GM21423 (cell line): Measurements from ENCODE around the gene KLHDC7B.
A peak's percentile ranks its signal among the peaks of the same experiment; 100 is the strongest.
"Not testable (repeated sequence)": the region's sequence is repeated elsewhere in the genome, so short reads cannot be mapped to it uniquely, and the experiment has no call there.

Experiments used
- ATAC-seq: cut with Tn5 transposase; IDR thresholded peaks from one replicate; pipeline ENCODE4 v1.9.1; 2021; ENCODE audit warnings: mild to moderate bottlenecking, moderate library complexity; ENCODE audit not compliant: unreplicated experiment

Gene KLHDC7B

GRCh38 chr22:50529416-50529896 is 16.2 kb upstream of the KLHDC7B start:
- ATAC-seq = no peak

GRCh38 chr22:50529897-50530579 is 15.7 kb upstream of the KLHDC7B start, which contains the start of gene TYMP:
Gene TYMP (minus strand): TSS chr22:50530012. CDS start chr22:50529709, 303 bp downstream.
- ATAC-seq = no peak

GRCh38 chr22:50530580-50530876 is 15.2 kb upstream of the KLHDC7B start:
- ATAC-seq = no peak

GRCh38 chr22:50530877-50531545 is 14.7 kb upstream of the KLHDC7B start:
- peak; percentile 25 for ATAC-seq

- ATAC-seq = no peak
Measured at GRCh38 chr22:50531546-50531961, 14.1 kb upstream of the KLHDC7B start.

- no peak for ATAC-seq
Measured at GRCh38 chr22:50531962-50532674, 13.6 kb upstream of the KLHDC7B start.

- ATAC-seq = no peak
Measured at GRCh38 chr22:50532824-50533796, 12.6 kb upstream of the KLHDC7B start.

- not testable (repeated sequence) for ATAC-seq
Measured at GRCh38 chr22:50533856-50534711, 11.6 kb upstream of the KLHDC7B start.

GRCh38 chr22:50535113-50535512 is 10.6 kb upstream of the KLHDC7B start:
- no peak for ATAC-seq

GRCh38 chr22:50536226-50536625 is 9.5 kb upstream of the KLHDC7B start:
- ATAC-seq = no peak

- ATAC-seq = no peak
Measured at GRCh38 chr22:50537765-50538164, 7.9 kb upstream of the KLHDC7B start.

GRCh38 chr22:50540381-50540780 is 5.3 kb upstream of the KLHDC7B start:
- ATAC-seq = no peak

- ATAC-seq = not testable (repeated sequence)
Measured at GRCh38 chr22:50541667-50542026, 4.1 kb upstream of the KLHDC7B start.

- ATAC-seq = no peak
Measured at GRCh38 chr22:50542416-50542927, 3.2 kb upstream of the KLHDC7B start.

GRCh38 chr22:50544078-50544745 is 1.5 kb upstream of the KLHDC7B start:
- no peak for ATAC-seq

GRCh38 chr22:50544746-50545253 is 899 bp upstream of the KLHDC7B start:
- no peak for ATAC-seq

GRCh38 chr22:50546326-50547262 is 895 bp downstream of the KLHDC7B start:
- no peak for ATAC-seq
